ENCODE data around the gene EIF5AL1. TPM values are rescaled to one million over a fixed set of nuclear protein-coding genes. Genes with fewer than 3 reads are reported as not detected.

Gene EIF5AL1
- total and polyA plus RNA-seq, 9 of the 15 experiments (the other 6 are each of a cell fraction or from before 2014, with no cell fraction given), result 0.03 to 3.4 (median 0.53) TPM; not detected in 1

DNA sequence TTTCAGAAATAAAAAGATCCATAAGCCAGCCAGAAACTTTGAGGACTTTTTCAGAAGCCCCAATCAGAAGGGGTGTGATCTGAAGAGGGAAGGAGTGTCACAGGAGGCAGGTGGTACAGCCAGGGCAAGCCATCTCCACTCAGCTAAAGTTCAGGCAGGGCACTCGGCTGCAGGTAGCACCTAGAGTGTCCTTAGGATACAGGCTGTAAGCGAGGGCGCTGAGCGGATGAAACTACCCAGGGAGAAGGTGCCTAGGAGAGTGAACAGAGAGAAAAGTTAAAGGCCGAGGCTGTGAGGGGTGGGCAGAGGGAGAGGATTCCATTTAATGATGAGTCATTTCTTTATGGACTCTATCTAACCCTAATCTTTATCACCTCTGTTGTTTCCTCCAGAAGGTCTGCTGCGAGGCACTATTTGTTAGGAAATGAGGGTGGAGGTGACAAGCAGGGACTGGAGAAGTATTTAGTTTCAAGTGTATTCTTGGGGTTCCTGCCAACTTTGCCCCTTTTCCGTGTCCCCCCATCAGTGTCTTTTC lies 37.1 kb upstream of the EIF5AL1 start (continued):
- TF ChIP-seq, protein P1, sequence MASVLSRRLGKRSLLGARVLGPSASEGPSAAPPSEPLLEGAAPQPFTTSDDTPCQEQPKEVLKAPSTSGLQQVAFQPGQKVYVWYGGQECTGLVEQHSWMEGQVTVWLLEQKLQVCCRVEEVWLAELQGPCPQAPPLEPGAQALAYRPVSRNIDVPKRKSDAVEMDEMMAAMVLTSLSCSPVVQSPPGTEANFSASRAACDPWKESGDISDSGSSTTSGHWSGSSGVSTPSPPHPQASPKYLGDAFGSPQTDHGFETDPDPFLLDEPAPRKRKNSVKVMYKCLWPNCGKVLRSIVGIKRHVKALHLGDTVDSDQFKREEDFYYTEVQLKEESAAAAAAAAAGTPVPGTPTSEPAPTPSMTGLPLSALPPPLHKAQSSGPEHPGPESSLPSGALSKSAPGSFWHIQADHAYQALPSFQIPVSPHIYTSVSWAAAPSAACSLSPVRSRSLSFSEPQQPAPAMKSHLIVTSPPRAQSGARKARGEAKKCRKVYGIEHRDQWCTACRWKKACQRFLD (CRISPR knock-in tag; IDR thresholded peaks at IDR 0.05), result no peak
- TF ChIP-seq, protein P2, sequence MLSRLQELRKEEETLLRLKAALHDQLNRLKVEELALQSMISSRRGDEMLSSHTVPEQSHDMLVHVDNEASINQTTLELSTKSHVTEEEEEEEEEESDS (CRISPR knock-in tag; IDR thresholded peaks at IDR 0.05), result no peak
- no peak for TF ChIP-seq HMG20B (CRISPR knock-in tag; IDR thresholded peaks at IDR 0.05)
- no peak for TF ChIP-seq TEAD4 (IDR thresholded peaks at IDR 0.05; ENCODE audit: low read length)
- no peak for TF ChIP-seq TEAD4 (CRISPR knock-in tag; IDR thresholded peaks at IDR 0.05; ENCODE audit: borderline replicate concordance)
- no peak for TF ChIP-seq ZNF830 (CRISPR knock-in tag; IDR thresholded peaks at IDR 0.05)
- no peak for TF ChIP-seq CBX5 (IDR thresholded peaks at IDR 0.05; ENCODE audit: borderline replicate concordance, low read depth)
- TF ChIP-seq SMARCE1 (IDR thresholded peaks at IDR 0.05), result 0 out of 2 replicates have a peak, but pooled peaks have one; percentile 22
- TF ChIP-seq, protein P3, sequence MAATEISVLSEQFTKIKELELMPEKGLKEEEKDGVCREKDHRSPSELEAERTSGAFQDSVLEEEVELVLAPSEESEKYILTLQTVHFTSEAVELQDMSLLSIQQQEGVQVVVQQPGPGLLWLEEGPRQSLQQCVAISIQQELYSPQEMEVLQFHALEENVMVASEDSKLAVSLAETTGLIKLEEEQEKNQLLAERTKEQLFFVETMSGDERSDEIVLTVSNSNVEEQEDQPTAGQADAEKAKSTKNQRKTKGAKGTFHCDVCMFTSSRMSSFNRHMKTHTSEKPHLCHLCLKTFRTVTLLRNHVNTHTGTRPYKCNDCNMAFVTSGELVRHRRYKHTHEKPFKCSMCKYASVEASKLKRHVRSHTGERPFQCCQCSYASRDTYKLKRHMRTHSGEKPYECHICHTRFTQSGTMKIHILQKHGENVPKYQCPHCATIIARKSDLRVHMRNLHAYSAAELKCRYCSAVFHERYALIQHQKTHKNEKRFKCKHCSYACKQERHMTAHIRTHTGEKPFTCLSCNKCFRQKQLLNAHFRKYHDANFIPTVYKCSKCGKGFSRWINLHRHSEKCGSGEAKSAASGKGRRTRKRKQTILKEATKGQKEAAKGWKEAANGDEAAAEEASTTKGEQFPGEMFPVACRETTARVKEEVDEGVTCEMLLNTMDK (IDR thresholded peaks at IDR 0.05; ENCODE audit: borderline replicate concordance, insufficient read depth, low read depth, low read length, poor library complexity, severe bottlenecking), result no peak
- no peak for TF ChIP-seq CBFA2T3 (IDR thresholded peaks at IDR 0.05)
- no peak for TF ChIP-seq KDM5B (IDR thresholded peaks at IDR 0.05; ENCODE audit: insufficient replicate concordance, low read depth, low read length)
- no peak for TF ChIP-seq XRCC3 (IDR thresholded peaks at IDR 0.05)
- TF ChIP-seq, protein P4, sequence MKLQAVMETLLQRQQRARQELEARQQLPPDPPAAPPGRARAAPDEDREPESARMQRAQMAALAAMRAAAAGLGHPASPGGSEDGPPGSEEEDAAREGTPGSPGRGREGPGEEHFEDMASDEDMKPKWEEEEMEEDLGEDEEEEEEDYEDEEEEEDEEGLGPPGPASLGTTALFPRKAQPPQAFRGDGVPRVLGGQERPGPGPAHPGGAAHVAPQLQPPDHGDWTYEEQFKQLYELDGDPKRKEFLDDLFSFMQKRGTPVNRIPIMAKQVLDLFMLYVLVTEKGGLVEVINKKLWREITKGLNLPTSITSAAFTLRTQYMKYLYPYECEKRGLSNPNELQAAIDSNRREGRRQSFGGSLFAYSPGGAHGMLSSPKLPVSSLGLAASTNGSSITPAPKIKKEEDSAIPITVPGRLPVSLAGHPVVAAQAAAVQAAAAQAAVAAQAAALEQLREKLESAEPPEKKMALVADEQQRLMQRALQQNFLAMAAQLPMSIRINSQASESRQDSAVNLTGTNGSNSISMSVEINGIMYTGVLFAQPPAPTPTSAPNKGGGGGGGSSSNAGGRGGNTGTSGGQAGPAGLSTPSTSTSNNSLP (IDR thresholded peaks at IDR 0.05; ENCODE audit: borderline replicate concordance, low read depth, low read length), result no peak
- TF ChIP-seq KLF1 (tag; IDR thresholded peaks at IDR 0.05), result no peak
- no peak for TF ChIP-seq ZFP30 (CRISPR knock-in tag; IDR thresholded peaks at IDR 0.05; ENCODE audit: borderline replicate concordance)
- TF ChIP-seq ZNF583 (CRISPR knock-in tag; IDR thresholded peaks at IDR 0.05), result peak; percentile 25; the same call in 1 of the 2 replicates
- TF ChIP-seq U2AF1 (optimal IDR thresholded peaks at IDR 0.05; ENCODE audit: low read depth, low read length), result no peak
- TF ChIP-seq ZNF707 (CRISPR knock-in tag; conservative IDR thresholded peaks at IDR 0.05), result no peak
- TF ChIP-seq EWSR1 (IDR thresholded peaks at IDR 0.05; ENCODE audit: borderline replicate concordance, low read depth, partially characterized antibody), result no peak
- no peak for TF ChIP-seq ZBTB1 (CRISPR knock-in tag; IDR thresholded peaks at IDR 0.05; ENCODE audit: borderline replicate concordance, low read depth)
- TF ChIP-seq ZNF311 (CRISPR knock-in tag; IDR thresholded peaks at IDR 0.05), result no peak
- TF ChIP-seq, protein P5, sequence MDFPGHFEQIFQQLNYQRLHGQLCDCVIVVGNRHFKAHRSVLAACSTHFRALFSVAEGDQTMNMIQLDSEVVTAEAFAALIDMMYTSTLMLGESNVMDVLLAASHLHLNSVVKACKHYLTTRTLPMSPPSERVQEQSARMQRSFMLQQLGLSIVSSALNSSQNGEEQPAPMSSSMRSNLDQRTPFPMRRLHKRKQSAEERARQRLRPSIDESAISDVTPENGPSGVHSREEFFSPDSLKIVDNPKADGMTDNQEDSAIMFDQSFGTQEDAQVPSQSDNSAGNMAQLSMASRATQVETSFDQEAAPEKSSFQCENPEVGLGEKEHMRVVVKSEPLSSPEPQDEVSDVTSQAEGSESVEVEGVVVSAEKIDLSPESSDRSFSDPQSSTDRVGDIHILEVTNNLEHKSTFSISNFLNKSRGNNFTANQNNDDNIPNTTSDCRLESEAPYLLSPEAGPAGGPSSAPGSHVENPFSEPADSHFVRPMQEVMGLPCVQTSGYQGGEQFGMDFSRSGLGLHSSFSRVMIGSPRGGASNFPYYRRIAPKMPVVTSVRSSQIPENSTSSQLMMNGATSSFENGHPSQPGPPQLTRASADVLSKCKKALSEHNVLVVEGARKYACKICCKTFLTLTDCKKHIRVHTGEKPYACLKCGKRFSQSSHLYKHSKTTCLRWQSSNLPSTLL (IDR thresholded peaks at IDR 0.05), result no peak
- no peak for TF ChIP-seq ZKSCAN1 (IDR thresholded peaks at IDR 0.05; ENCODE audit: low read depth, low read length)
